Renal pelvis (tissue), 12 donors: Measurements from ENCODE around the gene KPNA2. TPM values are rescaled to one million over a fixed set of nuclear protein-coding genes. Genes with fewer than 3 reads are reported as not detected.
A peak's percentile ranks its signal among the peaks of the same experiment; 100 is the strongest.
"Not testable (repeated sequence)": the region's sequence is repeated elsewhere in the genome, so short reads cannot be mapped to it uniquely, and the experiment has no call there.

Experiments
- DNase-seq: peaks from one replicate; pipeline ENCODE4 v3.0.0-alpha.2; 2013
- long read RNA-seq, 16 experiments: transcript quantifications; one replicate each; lab custom pipeline, GENCODE V29; 2026
- polyA plus RNA-seq, 3 donors: library from polyadenylated mRNA; unstranded; fragments of 120-200 nt; gene quantifications; one replicate each; pipeline ENCODE4 v1.2.1, GENCODE V29; 2013; ENCODE audit not compliant: insufficient read length in 3 of 3

KPNA2 gene
- polyA plus RNA-seq: 100 to 1,000 TPM; 112 to 138 (median 115) TPM
- long read RNA-seq, donor 1, transcript KPNA2-201 (11 exons, 2,181 nt): major isoform, 33 of 57 reads
- long read RNA-seq, donor 1, partial matches to known transcripts: 22 of 57 reads
- long read RNA-seq, donor 1, other reads (novel, unspliced or antisense): 0 of 57 reads
- long read RNA-seq, donor 2, transcript KPNA2-201 (11 exons, 2,181 nt): major isoform, 52 of 115 reads
- long read RNA-seq, donor 2, partial matches to known transcripts: 60 of 115 reads
- long read RNA-seq, donor 2, other reads (novel, unspliced or antisense): 0 of 115 reads
- long read RNA-seq, donor 3, transcript KPNA2-201 (11 exons, 2,181 nt): major isoform, 27 of 71 reads
- long read RNA-seq, donor 3, partial matches to known transcripts: 43 of 71 reads
- long read RNA-seq, donor 3, other reads (novel, unspliced or antisense): 0 of 71 reads
- long read RNA-seq, donor 4, transcript KPNA2-201 (11 exons, 2,181 nt): major isoform, 37 of 80 reads
- long read RNA-seq, donor 4, partial matches to known transcripts: 42 of 80 reads
- long read RNA-seq, donor 4, other reads (novel, unspliced or antisense): 0 of 80 reads
- long read RNA-seq, donor 5, transcript KPNA2-201 (11 exons, 2,181 nt): major isoform, 15 of 22 reads
- long read RNA-seq, donor 5, partial matches to known transcripts: 6 of 22 reads
- long read RNA-seq, donor 5, other reads (novel, unspliced or antisense): 0 of 22 reads
- long read RNA-seq, donor 6, transcript KPNA2-201 (11 exons, 2,181 nt): major isoform, 24 of 58 reads
- long read RNA-seq, donor 6, partial matches to known transcripts: 32 of 58 reads
- long read RNA-seq, donor 6, other reads (novel, unspliced or antisense): 0 of 58 reads
- long read RNA-seq, donor 7, transcript KPNA2-201 (11 exons, 2,181 nt): major isoform, 29 of 51 reads
- long read RNA-seq, donor 7, partial matches to known transcripts: 20 of 51 reads
- long read RNA-seq, donor 7, other reads (novel, unspliced or antisense): 0 of 51 reads
- long read RNA-seq, donor 8, transcript KPNA2-201 (11 exons, 2,181 nt): major isoform, 10 of 27 reads
- long read RNA-seq, donor 8, partial matches to known transcripts: 16 of 27 reads
- long read RNA-seq, donor 8, other reads (novel, unspliced or antisense): 0 of 27 reads
- long read RNA-seq, donor 9, transcript KPNA2-201 (11 exons, 2,181 nt): major isoform, 39 of 80 reads
- long read RNA-seq, donor 9, partial matches to known transcripts: 38 of 80 reads
- long read RNA-seq, donor 9, other reads (novel, unspliced or antisense): 0 of 80 reads
- long read RNA-seq, donor 10, transcript KPNA2-201 (11 exons, 2,181 nt): major isoform, 24 of 57 reads
- long read RNA-seq, donor 10, partial matches to known transcripts: 31 of 57 reads
- long read RNA-seq, donor 10, other reads (novel, unspliced or antisense): 0 of 57 reads
- long read RNA-seq, donor 11, transcript KPNA2-201 (11 exons, 2,181 nt): major isoform, 19 of 34 reads
- long read RNA-seq, donor 11, partial matches to known transcripts: 14 of 34 reads
- long read RNA-seq, donor 11, other reads (novel, unspliced or antisense): 0 of 34 reads
- long read RNA-seq, donor 12, transcript KPNA2-201 (11 exons, 2,181 nt): major isoform, 51 of 114 reads
- long read RNA-seq, donor 12, partial matches to known transcripts: 60 of 114 reads
- long read RNA-seq, donor 12, other reads (novel, unspliced or antisense): 0 of 114 reads
- long read RNA-seq, donor 13, transcript KPNA2-201 (11 exons, 2,181 nt): major isoform, 14 of 24 reads
- long read RNA-seq, donor 13, partial matches to known transcripts: 8 of 24 reads
- long read RNA-seq, donor 13, other reads (novel, unspliced or antisense): 0 of 24 reads
- long read RNA-seq, donor 14: 0 reads
- long read RNA-seq, donor 15: 0 reads
- long read RNA-seq, donor 16, transcript KPNA2-201 (11 exons, 2,181 nt): major isoform, 36 of 71 reads
- long read RNA-seq, donor 16, partial matches to known transcripts: 34 of 71 reads
- long read RNA-seq, donor 16, other reads (novel, unspliced or antisense): 0 of 71 reads

- DNase-seq: peak; percentile 99
Measured at GRCh38 chr17:68035523-68036303, at the start of gene KPNA2. Gene KPNA2, plus strand, starts transcription at chr17:68035735. Its CDS starts 1,398 bp downstream, at chr17:68037133.

GRCh38 chr17:67990909-67991308 is 44.6 kb upstream of the KPNA2 start:
- no peak for DNase-seq

- no peak for DNase-seq
Measured at GRCh38 chr17:67992548-67993152, 42.9 kb upstream of the KPNA2 start.

GRCh38 chr17:67993153-67993997 is 42.2 kb upstream of the KPNA2 start:
- DNase-seq: peak; percentile 83

- DNase-seq: no peak
Measured at GRCh38 chr17:67993998-67994361, 41.6 kb upstream of the KPNA2 start.

GRCh38 chr17:67994817-67995569 is 40.5 kb upstream of the KPNA2 start:
- DNase-seq: no peak

GRCh38 chr17:67995570-67996263 is 39.8 kb upstream of the KPNA2 start:
- DNase-seq: no peak

GRCh38 chr17:67996301-67997171 is 39.0 kb upstream of the KPNA2 start, which contains the start of gene C17orf58:
Gene C17orf58, minus strand, starts transcription at chr17:67996469. Its CDS starts 271 bp downstream, at chr17:67996198.
- not testable (repeated sequence) for DNase-seq

- DNase-seq: no peak
Measured at GRCh38 chr17:67998466-67998865, 37.1 kb upstream of the KPNA2 start.

- no peak for DNase-seq
Measured at GRCh38 chr17:67999291-67999911, 36.1 kb upstream of the KPNA2 start.

GRCh38 chr17:68004201-68004600 is 31.3 kb upstream of the KPNA2 start:
- no peak for DNase-seq

GRCh38 chr17:68006797-68007196 is 28.7 kb upstream of the KPNA2 start:
- DNase-seq: no peak

GRCh38 chr17:68011199-68011665 is 24.3 kb upstream of the KPNA2 start:
- DNase-seq: no peak

- no peak for DNase-seq
Measured at GRCh38 chr17:68013385-68013784, 22.1 kb upstream of the KPNA2 start.
